ENCODE measurements around the gene LCN10.

LCN10 gene

DNA sequence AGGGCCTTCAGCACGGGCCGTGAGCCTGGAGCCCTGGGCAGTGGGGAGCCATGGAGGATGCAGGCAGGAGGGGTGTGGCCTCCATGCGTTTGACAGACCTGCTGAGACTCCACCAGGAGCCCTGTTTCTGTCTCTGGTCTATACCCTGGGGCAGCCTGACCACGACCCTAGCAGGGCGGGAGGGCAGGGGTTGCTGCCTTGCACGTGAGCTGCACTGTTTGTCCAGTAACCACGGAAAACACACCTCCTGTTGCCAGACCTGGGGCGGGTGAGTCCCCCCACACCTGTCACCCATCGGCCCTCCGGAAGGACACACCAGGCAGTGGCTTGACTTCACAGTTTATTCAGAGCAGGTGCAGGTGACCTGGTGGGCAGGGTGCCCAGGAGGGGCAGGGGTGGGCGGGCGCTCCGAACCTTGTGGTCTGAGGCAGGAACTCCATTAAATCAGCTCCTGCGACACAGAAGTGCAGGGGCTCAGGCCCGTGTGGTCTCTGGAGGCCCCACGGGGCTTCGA lies 11.4 kb upstream of the LCN10 start:
- DNase-seq: no peak

DNA sequence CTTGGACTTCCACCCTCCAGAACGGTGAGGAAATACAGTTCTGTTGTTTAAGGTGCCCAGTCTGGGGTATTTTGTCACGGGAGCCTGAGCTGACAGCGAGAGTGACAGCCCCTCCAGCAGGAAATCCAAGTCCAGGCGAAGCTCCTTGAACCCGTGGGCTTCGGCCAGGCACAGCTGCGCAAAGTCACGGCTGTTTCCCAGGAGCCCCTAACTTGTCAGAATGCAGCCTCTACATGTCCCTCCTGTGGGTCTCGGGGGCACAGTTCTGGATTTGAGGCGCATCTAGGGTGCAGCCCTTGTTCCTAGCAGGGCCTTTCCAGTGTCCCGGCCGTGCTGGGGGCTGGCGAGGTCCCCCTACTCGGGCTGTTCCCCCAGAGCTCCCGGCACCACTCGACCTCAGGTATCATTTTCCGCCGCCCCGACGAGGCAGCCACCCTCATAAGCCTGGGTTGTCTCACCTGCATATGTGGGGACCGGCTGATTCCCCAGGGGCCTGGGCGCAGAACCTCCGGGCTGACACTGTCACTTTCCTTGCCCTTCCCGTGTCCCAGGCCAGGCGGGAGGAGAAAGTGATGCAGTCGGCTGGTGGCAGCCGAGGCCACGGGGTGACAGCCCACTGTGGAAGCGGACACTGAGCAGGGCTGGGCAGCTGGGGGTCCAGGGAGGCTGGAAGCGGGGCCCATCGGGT lies 10.8 kb upstream of the LCN10 start:
- DNase-seq: no peak

DNA sequence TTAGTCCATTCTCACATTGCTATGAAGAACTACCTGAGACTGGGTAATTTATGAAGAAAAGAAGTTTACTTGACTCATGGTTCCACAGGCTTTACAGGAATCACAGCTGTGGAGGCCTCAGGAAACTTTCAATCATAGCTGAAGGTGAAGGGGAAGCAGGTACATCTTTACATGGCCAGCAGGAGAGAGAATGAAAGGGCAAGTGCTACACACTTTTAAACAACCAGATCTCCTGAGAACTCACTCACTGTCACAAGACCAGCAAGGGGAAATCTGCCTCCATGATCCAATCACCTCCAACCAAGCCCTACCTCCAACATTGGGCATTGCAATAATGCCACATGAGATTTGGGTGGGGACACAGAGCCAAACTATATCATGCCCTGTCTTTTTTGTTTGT lies 9.1 kb upstream of the LCN10 start:
- DNase-seq: no peak

DNA sequence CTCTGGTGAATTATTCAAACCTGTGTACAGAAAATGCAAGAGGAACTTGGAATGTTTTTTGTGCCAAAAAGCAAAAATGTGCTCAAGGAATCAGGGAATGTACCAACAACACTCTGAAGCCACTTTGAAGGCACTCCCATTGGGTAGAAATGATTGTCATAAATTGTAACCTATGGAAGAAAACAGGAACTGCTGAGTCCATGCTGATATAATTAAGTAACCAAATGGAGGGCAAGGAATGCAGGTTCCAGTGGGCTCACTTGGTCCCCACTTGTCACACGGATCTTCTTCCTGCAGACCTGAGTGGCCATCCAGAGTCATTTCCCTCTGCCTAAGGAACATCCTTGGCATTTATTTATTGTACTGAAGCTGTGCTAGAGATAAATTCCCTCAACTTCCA lies 8.5 kb upstream of the LCN10 start:
- DNase-seq: no peak

DNA sequence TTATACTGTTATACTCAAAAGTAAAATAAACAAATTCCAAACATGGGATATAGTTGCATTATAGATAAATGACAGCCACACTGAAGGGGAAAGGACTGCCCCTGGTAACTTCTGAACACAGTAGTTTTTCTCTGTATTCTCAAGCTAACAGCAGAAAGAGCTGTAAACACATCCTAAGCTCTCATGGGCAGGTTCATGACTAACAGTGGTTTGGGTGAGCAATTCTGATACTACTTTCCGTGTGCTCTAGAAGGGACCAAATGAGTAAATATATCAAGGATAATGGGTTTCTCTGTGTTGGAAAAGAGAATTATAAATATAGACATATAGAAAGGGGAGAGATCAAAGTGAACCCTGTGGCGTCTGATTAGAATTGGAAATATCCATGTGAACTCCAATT lies 7.8 kb upstream of the LCN10 start:
- DNase-seq: no peak

DNA sequence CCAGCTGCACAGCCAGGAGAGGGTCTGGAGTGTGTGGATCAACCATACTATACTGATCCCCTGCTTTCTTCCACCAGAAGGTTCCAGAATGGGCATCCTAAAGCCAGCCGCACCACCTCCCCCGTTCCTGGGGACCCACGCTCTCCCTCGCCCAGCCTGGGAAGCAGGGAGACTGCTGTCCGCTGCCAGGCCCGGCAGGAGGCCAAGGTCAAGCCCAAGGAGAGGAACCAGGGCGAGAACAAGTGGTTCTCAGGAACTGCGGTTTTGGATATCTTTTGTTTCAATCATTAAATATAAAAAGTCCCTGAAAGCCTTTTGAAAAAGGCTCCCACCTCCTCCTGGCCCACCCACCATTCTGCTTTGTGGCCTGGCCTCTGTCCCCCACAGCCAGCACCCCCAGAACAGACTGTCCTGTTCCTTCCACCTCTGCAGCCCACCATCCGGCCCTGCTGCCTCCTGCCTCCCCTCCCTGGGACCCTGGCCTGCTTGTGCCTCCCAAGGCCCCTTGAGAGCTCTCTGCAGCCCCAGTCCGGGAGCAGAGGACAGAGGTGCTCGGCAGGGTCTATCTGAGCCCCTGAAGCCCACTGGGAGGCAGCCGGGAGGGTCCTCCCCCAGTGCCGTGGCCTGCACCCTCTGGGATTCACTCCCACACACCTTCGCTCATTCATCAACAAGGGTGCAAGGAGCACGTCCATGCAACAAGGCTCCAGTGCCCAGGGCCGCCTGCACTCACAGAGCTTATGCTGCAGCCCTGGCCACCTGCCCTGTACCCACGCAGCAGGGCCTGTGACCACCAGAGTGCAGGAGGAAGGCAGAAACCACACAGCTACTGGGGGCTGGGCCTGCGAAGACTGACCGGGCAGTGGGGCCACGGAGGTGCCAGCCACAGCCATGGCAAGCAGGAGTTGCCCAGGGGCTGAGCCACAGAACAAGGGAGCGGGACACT lies 6.2 kb upstream of the LCN10 start:
- DNase-seq: no peak

DNA sequence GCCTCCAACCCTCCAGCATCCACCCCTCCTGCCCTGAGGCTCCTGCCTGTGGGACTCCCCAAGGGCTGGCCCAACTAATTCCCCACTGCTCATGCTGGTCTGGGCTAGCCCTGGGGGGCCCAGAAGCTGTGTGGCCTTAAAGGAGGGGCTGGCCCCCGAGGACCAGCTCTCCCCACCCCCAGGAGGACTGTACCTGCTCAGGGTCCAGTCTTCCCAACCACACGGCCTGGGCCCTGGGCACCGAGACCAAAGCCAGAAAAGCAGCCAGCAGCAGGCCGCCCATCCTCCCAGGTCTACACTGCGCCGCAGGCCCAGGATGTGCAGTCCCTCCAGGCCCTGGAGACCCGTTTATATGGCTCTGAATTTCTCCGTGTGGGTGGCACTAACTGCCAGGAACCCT lies 5.5 kb upstream of the LCN10 start, which contains the start of gene LCN6:
TSS of gene LCN6 (minus strand) at position 325 of the 400 bp plus-strand sequence. CDS start at position 283, 42 bp downstream.
- DNase-seq: no peak

DNA sequence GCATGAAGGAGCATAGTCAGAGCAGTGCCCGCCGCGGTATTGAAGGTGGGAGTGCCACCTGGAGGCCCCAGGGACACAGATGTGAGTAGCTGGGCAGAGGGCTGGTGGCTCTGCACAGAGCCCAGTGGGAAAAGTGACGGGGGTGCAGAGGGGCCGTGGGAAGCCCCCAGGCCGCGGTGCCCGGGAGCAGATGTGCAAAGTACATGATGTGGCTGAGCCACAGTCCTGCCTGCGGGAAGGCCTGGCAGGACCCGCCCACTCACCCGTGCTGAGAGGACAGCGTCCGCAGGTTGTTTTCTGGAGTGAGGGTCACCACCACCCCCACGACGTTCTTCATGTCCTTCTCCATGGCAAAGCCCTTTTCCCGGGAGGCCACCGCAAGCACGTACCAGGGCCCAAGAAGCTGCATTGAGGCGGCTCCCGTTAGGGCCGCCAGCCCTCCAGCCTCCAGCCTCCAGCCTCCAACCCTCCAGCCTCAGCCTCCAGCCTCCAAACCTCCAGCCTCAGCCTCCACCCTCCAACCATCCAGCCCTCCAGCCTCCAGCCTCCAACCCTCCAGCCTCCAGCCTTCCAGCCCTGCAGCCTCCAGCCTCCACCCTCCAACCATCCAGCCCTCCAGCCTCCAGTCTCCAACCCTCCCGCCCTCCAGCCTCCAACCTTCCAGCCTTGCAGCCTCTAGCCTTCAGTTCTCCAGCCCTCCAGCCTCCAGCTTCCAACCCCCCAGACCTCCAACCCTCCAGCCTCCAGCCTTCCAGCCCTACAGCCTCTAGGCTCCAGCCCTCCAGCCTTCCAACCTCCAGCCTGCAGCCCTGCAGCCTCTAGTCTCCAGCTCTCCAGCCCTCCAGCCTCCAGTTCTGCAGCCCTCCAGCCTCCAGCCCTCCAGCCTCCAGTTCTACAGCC lies 4.7 kb upstream of the LCN10 start:
- DNase-seq: no peak

DNA sequence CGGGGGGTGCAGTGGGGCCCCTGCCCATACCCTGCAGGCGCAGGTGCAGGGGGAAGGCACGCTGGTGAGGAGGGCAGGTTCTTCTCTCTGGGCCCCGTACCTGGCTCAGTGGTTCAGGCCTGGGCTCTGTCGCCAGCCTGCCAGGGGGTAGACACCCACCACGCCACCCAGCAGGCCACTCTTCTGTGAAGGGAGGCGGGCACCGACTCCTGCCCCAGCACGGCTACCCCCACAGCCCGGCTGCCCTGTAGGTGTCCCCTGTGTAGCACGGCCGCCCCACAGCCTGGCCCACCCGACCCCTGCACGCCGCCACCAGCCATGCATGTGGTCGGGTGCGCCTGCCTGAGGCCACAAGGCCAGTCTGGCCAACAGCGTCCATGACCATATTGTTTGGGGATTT lies 3.9 kb upstream of the LCN10 start:
- no peak for DNase-seq

DNA sequence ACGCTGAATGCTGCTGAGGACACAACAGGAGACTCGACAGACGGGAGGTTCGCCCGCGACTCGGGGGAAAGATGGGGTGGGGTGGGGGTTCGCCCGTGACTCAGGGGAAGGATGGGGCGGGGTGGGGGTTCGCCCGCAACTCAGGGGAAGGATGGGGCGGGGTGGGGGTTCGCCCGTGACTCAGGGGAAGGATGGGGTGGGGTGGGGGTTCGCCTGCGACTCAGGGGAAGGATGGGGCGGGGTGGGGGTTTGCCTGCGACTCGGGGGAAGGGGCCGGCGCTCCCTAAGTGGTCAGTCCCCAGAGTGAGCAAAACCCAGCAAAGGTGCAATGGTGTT lies 3.4 kb upstream of the LCN10 start:
- no peak for DNase-seq

DNA sequence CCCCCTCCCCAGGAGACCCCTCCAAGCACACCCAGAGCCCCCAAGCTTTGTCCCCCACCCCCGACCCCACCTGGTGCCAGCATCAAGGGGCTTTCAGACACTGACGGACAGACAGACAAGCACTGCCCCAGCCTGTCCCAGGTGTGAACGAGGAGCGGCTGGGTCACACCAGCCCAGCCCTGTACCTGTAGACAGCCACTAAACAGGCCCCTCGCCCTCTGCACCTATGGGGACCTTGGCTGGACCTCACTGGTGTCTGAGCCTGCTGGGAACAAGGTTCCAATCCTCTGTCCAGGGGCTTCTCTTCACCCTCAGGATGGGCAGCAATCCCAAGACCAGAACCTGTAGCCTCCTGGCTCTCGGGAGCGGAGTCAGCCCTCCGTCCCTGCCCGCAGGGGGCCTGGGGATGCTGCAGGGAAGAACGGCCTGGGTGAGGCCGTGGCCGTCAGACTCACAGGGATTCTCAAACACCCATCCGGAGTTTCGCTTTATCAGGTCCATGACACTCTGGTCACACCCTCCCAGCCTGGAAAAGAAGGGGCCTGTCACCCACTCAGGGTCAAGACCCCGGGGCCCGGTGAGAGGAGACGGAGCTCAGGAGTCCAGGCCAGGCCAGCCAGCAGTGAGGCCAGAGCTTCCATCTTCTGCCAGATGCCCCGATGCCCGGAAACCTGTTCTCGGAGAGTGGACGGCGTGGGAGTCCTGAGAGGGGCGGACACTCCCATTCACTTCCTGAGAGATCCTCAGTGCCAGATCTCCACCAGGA lies 2.8 kb upstream of the LCN10 start:
- DNase-seq: no peak

DNA sequence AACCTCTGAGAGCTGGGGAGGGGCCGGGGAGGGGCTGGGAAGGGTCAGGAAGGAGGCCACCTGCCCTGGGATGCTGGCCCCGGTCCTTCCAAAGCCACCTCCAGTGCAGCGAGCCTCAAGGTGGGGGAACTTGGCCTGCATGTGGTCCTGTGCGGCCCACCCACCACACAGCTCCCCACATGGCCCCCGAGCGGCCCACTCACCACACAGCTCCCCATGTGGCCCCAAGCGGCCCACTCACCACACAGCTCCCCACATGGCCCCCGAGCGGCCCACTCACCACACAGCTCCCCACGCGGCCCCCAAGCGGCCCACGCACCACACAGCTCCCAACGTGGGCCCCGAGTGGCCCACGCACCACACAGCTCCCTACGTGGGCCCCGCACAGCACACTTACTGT lies 2.0 kb upstream of the LCN10 start:
- no peak for DNase-seq

DNA sequence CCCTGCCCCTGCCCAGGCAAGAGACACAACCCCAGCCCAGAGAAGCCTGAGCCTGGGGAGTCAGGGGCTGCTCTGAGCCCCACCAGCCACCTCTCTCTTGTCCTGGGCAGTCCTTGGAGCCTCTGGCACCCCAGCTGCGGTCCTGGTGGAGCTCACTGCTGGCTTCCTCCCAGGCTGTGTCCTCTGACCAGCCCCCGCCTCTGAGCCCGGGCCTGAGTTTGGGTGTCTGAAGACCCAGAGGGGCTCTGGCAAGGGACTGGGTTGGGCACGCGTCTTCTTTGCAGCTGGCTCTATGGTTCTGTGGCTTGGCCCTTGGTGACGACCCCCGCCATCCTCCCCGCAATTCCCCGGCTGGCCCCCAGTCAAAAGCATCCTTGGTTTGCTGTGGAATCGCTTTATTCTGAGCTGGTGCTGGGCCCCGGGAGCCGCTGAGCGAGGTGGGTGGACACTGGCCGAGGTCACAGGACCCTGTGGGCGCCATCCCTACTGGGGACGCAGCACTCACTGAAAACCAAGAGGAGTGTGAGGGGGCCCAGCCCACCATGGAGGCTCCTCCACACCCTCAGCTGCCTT lies 985 bp upstream of the LCN10 start:
- DNase-seq: no peak

DNA sequence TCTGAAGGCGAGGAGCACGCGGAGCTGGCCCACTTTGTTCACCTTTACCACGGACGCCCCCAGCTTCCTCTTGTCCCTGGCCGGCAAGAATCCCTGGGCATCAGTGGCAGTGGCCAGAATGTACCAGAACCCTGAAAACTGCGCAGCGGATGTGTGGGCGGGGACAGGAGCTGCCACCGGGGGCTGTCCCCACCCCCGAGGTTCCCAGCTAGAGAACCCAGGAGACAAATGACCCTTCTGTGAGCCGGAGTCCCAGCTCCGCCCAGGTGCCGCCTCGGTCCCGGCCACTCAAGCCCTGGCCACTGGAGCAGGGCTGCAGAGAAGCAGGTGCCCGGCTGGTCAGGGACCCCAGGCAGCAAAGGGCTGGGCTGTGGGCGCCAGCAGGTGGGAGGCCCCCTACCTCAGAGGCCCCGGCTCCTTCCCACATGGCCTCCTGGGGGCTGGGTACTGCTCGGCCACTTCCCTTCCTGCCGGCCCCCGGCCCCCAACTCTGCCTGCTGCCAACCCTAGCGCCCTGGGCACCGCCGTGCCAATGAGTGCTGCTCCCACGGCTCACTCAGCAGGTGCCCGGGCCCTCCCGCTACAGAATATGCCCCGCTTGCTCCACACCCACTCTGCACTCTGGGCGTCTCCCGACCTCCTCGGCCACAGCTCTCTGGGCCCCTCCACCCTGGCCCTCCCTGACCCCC lies 713 bp downstream of the LCN10 start:
- DNase-seq: no peak

DNA sequence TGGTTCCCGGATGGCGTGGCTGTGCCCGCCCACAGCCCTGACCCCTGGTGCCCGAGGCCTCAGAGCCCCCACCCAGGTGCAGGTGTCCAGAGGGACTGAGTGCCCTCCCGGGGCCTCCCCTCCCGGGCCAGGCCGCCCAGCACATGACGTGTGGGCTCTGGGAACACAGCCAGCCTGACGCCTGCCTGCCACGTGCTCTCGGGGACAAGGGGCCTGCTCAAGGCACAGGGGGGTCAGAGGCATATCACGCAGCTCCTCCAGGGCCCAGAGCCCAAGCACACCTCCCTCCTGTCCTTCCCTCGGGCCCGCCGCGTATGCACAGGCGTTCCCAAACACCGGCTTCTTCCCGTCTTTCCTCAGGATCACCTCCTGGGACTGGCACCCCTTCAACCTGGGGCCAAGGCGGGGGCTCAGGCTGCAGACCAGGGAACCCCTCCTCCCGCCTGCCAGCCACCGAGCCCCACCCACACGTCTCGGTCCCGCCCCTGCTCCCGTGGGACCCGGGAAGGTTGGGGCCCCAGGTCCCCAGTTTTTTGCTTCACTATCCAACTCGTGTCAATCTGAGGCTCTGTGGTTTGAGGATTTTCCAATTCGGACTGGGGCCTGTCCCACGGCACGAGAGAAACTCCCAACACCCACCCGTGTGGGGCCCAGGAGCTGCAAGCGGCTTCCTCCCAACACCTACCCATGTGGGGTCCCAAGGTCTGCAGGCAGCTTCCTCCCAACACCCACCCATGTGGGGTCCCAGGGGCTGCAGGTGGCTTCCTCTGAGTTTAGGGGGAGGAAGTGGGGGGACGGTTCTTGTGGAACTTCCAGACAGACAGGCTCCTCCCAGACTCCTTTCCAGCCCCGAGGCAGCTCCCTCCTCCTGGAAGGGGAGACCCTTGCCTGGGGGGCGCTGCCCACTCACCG lies 1.5 kb downstream of the LCN10 start:
- DNase-seq: no peak

DNA sequence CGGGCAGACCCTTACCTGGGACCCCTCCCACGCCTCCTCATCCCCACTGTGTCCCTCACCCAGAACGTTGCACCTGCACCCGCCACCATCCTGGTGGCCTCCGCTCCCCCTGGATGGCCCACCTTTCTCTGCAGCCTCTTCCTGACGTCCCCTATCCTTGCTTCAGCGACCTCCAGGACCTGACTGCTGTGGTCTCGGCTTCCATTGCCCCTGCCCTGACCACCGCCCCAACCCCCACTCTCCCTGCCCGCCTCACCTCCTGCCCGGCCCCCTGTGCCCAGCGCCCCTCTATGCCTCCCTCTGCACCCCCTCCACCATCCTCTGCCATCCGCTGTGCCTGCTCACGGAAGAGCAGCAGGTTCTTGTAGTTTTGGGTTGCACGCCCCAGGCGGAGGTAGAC lies 2.2 kb downstream of the LCN10 start:
- no peak for DNase-seq

DNA sequence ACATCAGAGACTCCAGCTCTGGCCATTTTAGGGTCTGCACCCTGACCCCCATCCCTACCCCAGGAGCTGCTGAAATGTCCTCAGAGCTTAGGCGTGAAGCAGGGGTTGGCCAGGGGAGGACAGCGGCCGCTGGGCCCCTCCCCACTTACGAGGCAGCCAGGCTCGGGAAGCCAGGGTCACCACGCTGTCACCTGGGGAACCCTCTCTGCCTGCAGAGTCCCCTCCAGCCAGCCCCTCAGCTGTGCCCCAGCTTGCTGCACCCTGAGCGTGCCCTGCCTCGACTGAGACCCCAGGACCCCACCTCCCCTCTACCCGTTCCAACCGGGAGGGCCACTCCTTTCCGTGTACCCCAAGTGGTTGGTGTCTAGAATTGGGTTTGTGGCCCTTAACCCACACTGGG lies 2.7 kb downstream of the LCN10 start:
- no peak for DNase-seq

DNA sequence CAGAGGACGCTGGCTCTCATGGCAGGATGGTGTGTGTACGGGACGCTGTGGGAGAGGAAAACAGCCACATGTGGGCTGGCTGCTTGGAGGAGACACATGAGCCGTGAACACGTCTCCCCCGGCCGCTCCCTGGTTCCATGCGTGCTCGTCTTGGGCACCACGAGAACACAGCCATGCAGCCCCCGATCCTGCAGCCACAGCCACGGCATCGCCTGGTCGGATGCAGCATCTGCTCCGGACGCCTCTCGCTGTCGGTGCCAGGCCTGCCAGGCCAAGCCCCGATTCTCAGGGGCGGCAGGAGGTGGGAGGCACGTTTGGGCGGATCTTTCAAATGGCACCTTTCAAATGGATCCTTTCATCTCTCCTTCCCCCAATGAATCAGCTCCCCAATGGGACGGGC lies 3.2 kb downstream of the LCN10 start:
- no peak for DNase-seq

DNA sequence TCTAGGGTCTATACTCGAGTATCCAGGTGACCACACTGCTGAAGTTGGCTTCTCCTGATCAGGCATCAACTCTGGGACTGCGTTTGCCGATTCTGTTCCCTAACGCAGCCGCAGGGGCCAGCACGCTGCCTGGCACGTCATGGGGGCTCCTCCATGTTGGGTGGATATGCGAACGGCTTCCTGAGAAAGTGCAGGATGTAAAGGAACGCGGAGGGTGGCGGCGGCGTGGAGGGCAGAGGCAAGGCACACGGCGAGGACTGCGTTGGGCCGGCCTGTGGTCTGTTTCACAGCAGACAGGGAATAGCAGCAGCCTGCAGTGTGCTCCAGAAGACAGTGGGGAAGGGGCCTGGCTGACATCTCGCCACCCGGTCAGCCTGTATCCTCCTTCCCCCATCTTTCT lies 3.8 kb downstream of the LCN10 start:
- no peak for DNase-seq

DNA sequence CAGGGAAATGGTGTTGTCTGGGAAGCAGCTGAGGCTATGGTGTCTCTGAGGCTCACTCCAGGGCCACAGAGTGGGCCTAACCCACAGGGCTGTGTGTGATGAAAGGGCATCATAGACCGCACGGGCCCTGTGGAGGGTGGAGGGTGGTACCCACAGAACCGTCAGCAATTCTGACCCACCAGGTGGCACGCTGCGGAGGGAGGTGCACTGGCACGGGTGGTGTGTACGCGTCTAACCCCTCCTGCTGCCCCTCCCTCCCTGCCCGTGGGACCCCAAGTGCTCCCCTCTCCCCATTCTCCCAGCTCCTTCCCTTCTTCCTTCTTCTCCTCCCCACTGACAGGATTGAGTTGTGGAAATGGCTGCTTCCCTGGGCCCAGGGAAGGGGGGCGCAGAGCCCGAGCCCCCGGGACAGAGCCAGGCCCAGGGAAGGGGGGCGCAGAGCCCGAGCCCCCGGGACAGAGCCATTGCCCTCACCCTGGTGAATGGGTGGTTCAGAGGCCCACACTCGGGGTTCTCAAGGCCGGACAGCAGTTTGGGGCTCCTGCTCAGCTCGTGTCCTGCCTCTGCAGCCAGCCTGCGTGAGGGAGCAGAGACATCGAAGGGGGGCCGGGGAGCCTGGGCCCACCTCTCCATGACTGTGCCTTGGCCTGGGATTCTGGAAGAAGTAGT lies 6.8 kb downstream of the LCN10 start:
- no peak for DNase-seq

Data from midbrain (tissue), 1 donor.